ENCODE measurements around the gene RUFY2. TPM values are rescaled to one million over a fixed set of nuclear protein-coding genes. Genes with fewer than 3 reads are reported as not detected.

RUFY2 gene
- total RNA-seq, 1 experiment from 2014 or later, result 30.6 TPM

DNA sequence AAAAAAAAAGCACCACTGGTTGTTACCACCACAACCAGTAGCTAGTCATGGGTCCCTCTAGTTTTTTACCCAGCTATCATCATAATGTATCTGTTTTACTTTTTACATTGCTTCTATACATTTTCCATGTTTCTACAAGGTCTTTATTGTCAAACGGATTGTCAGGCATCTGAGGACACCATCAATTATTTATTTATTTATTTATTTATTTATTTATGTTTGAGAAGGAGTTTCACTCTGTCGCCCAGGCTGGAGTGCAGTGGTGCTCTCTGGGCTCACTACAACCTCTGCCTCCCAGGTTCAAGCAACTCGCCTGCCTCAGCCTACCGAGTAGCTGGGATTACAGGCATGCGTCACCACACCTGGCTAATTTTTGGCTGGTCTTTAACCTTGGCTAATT lies 104.2 kb downstream of the RUFY2 start:
- H4K20me1 ChIP-seq (ENCODE audit: insufficient read depth, low read depth, low read length), result no peaks in the 10 kb centered on the region
- no peak overlapping the region for H3K4me3 ChIP-seq (ENCODE audit: low read length)
- peak; percentile 31 for DNase-seq
- no peak overlapping the region for H3K27ac ChIP-seq (ENCODE audit: low read length)
- no peaks in the 10 kb centered on the region for H3K36me3 ChIP-seq (ENCODE audit: insufficient read depth, low read length)
- H3K9me3 ChIP-seq (ENCODE audit: low read length), result no peaks in the 10 kb centered on the region
- H3K27me3 ChIP-seq (ENCODE audit: low read length), result no peaks in the 10 kb centered on the region
- H3K79me2 ChIP-seq (ENCODE audit: low read length), result no peaks in the 10 kb centered on the region
- H2AFZ ChIP-seq (ENCODE audit: low read length), result no peak overlapping the region
- H3K9ac ChIP-seq (ENCODE audit: low read length), result no peak overlapping the region
- H3K9me2 ChIP-seq (replicated peaks; ENCODE audit: insufficient read depth, low read length), result no peaks in the 10 kb centered on the region
- peaks cover 21% of the 10 kb centered on the region for H3K4me1 ChIP-seq (ENCODE audit: low read length)
- no peak overlapping the region for H3K4me2 ChIP-seq (ENCODE audit: low read depth, low read length, poor library complexity, severe bottlenecking)

DNA sequence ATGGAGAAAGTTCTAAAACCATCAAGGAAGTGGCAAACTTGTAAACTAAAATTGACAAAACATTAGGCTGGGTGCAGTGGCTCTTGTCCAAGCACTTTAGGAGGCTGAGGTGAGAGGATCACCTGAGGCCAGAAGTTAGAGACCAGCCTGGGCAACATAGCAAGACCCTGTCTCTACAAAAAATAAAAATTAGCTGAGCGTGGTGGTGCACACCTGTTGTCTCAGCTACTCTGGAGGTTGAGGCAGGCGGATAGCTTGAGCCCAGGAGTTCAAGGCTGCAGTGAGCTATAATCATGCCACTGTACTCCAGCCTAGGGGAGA lies 104.6 kb downstream of the RUFY2 start:
- DNase-seq, result no peak
- Histone ChIP-seq H2AFZ (ENCODE audit: low read length) (no peak overlapping the region), H3K4me3 (ENCODE audit: low read length) (no peak overlapping the region), H3K27me3 (ENCODE audit: low read length) (no peaks in the 10 kb centered on the region), H3K4me1 (ENCODE audit: low read length) (peaks cover 21% of the 10 kb centered on the region), H3K9me3 (ENCODE audit: low read length) (no peaks in the 10 kb centered on the region), H3K79me2 (ENCODE audit: low read length) (no peaks in the 10 kb centered on the region), H4K20me1 (ENCODE audit: insufficient read depth, low read depth, low read length) (no peaks in the 10 kb centered on the region), H3K9ac (ENCODE audit: low read length) (no peak overlapping the region), H3K36me3 (ENCODE audit: insufficient read depth, low read length) (no peaks in the 10 kb centered on the region), H3K27ac (ENCODE audit: low read length) (no peak overlapping the region), H3K4me2 (ENCODE audit: low read depth, low read length, poor library complexity, severe bottlenecking) (no peak overlapping the region), H3K9me2 (replicated peaks; ENCODE audit: insufficient read depth, low read length) (no peaks in the 10 kb centered on the region)

DNA sequence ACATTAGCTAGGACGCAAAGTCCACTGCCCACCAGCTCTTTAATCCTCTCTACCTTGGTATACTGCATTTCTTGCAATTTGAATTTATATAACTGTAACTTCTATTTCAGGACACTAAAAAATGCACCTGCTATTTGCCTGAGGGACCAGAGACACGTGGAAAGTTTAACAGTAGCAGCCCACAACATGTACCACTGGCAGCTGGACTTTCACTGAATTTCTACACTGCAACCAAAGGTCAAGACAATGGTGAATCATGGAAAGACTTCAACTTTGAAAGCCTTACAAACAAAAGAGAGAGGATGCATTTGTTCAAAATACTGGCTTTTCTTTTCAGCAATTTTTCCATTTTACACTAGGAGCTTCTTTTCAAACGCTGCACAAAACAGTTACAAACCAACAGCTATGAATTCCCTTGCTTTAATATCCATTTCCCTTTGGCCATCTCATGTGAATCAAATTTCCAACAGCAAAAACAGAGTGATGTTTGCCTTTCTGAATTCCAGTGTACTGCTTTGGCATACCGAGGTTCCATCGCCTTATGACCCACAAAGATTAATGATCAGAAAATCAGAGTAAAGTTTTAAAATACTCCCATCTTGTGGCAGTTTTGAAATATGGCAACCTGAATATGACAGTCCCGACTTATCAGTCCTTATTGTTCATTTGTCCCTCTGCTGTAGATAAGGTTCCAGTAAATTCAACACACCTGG lies 105.1 kb downstream of the RUFY2 start:
- no peaks in the 10 kb centered on the region for H3K79me2 ChIP-seq (ENCODE audit: low read length)
- H3K27me3 ChIP-seq (ENCODE audit: low read length), result no peaks in the 10 kb centered on the region
- no peaks in the 10 kb centered on the region for H4K20me1 ChIP-seq (ENCODE audit: insufficient read depth, low read depth, low read length)
- no peak overlapping the region; the same call in 1 of the 2 replicates for H3K4me3 ChIP-seq (ENCODE audit: low read length)
- H3K9me3 ChIP-seq (ENCODE audit: low read length), result no peaks in the 10 kb centered on the region
- H2AFZ ChIP-seq (ENCODE audit: low read length), result peak overlapping the region; percentile 22; the same call in 1 of the 2 replicates
- H3K4me1 ChIP-seq (ENCODE audit: low read length), result peaks cover 25% of the 10 kb centered on the region
- H3K27ac ChIP-seq (ENCODE audit: low read length), result peak overlapping the region; percentile 40
- no peaks in the 10 kb centered on the region for H3K9me2 ChIP-seq (replicated peaks; ENCODE audit: insufficient read depth, low read length)
- no peaks in the 10 kb centered on the region for H3K36me3 ChIP-seq (ENCODE audit: insufficient read depth, low read length)
- peak; percentile 78 for DNase-seq
- peak overlapping the region; percentile 39 for H3K4me2 ChIP-seq (ENCODE audit: low read depth, low read length, poor library complexity, severe bottlenecking)
- H3K9ac ChIP-seq (ENCODE audit: low read length), result 0 out of 2 replicates have a peak overlapping the region, but pooled peaks have one; percentile 2

DNA sequence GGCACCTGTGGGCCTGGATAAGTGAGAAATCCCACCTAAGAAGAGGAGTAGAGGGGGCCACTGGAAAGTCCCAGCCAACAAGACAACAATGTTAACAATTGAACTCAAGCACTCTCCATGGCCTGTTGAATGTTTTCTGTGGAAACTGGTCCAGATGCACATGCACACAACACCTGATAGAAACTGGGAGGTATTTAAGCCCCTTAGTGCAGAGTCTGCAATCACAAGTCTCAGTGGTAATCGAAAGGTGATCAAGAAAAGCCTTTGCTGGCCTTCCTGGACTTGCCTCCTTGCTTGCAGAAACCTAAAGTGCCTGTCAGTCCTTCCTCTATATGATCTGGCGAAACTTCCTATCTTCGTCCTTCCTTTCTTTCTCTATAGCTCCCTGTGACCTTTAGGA lies 105.8 kb downstream of the RUFY2 start:
- peak; percentile 36 for DNase-seq
- Histone ChIP-seq H3K9ac (ENCODE audit: low read length) (peak overlapping the region; percentile 2; the same call in 1 of the 2 replicates), H3K27me3 (ENCODE audit: low read length) (no peaks in the 10 kb centered on the region), H3K4me3 (ENCODE audit: low read length) (no peak overlapping the region; the same call in 1 of the 2 replicates), H3K4me2 (ENCODE audit: low read depth, low read length, poor library complexity, severe bottlenecking) (peak overlapping the region; percentile 39), H3K36me3 (ENCODE audit: insufficient read depth, low read length) (no peaks in the 10 kb centered on the region), H3K4me1 (ENCODE audit: low read length) (peaks cover 32% of the 10 kb centered on the region), H3K79me2 (ENCODE audit: low read length) (no peaks in the 10 kb centered on the region), H2AFZ (ENCODE audit: low read length) (peak overlapping the region; percentile 22; the same call in 1 of the 2 replicates), H3K9me2 (replicated peaks; ENCODE audit: insufficient read depth, low read length) (no peaks in the 10 kb centered on the region), H3K9me3 (ENCODE audit: low read length) (no peaks in the 10 kb centered on the region), H4K20me1 (ENCODE audit: insufficient read depth, low read depth, low read length) (no peaks in the 10 kb centered on the region), H3K27ac (ENCODE audit: low read length) (peak overlapping the region; percentile 40)

DNA sequence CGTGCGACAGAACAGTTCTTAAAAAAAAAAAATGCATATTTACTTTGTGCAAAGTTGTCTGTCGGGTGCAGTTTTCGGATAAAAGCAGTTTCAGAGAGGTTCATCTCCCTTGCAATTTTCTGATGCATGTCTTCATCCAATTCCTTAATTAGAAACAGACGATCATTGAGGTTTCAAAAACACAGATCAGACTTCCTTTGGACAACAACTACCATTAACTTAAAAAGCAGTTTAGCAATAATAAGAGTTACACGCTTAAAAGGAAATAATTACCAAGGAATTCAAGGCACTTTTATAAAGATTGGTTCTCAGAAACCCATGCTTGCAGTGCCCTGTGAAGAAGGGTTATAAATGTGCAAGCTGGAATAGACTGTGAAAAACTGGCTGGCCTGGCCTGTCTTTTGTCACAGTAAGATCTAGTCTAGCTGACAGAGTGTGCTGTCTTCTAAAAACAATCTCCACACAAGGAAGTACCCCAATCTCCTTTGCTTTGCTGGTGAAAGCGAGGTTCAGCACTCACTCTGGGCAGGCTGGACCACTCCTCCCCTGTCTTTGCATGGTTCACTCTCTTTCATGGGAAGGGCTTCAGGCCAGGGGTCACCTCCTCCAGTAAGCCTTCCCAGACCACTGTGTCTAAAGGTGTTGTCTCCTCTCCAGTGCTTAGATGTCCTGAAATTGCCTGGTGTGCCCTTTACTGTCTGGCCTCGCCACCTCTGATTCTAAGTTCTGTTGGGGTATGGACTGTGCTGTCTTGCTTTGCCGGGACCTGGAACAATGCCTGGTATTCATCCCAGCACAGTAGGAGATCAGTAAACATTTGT lies 110.0 kb downstream of the RUFY2 start:
- Histone ChIP-seq H3K4me2 (ENCODE audit: low read depth, low read length, poor library complexity, severe bottlenecking) (peak overlapping the region; percentile 52), H3K27me3 (ENCODE audit: low read length) (no peaks in the 10 kb centered on the region), H3K79me2 (ENCODE audit: low read length) (no peaks in the 10 kb centered on the region), H3K9me2 (replicated peaks; ENCODE audit: insufficient read depth, low read length) (no peaks in the 10 kb centered on the region), H3K9me3 (ENCODE audit: low read length) (no peaks in the 10 kb centered on the region), H3K27ac (ENCODE audit: low read length) (no peak overlapping the region), H4K20me1 (ENCODE audit: insufficient read depth, low read depth, low read length) (no peaks in the 10 kb centered on the region), H2AFZ (ENCODE audit: low read length) (peak overlapping the region; percentile 64), H3K4me3 (ENCODE audit: low read length) (peak overlapping the region; percentile 42; the same call in 1 of the 2 replicates), H3K36me3 (ENCODE audit: insufficient read depth, low read length) (no peaks in the 10 kb centered on the region), H3K4me1 (ENCODE audit: low read length) (peaks cover 34% of the 10 kb centered on the region), H3K9ac (ENCODE audit: low read length) (peak overlapping the region; percentile 15; the same call in 1 of the 2 replicates)
- DNase-seq, result no peak

Other genes with a start within 250 kb of the RUFY2 start
- gene ATOH7, start 175.2 kb downstream of the RUFY2 start, total RNA-seq (2014; rRNA removed; shearing (Covaris generic); ENCODE audit: low replicate concordance), result not detected in 2 replicates
- 24.1 and 38.1 TPM in 2 replicates for gene HNRNPH3, start 75.2 kb downstream of the RUFY2 start, total RNA-seq (2014; rRNA removed; shearing (Covaris generic); ENCODE audit: low replicate concordance)
- 1.0 and 7.2 TPM in 2 replicates for gene PBLD, start 74.3 kb downstream of the RUFY2 start, total RNA-seq (2014; rRNA removed; shearing (Covaris generic); ENCODE audit: low replicate concordance)
- gene DNA2, start 64.7 kb upstream of the RUFY2 start, total RNA-seq (2014; rRNA removed; shearing (Covaris generic); ENCODE audit: low replicate concordance), result 11.5 and 27.7 TPM in 2 replicates
- gene SLC25A16, start 120.2 kb upstream of the RUFY2 start, total RNA-seq (2014; rRNA removed; shearing (Covaris generic); ENCODE audit: low replicate concordance), result 9.6 and 13.9 TPM in 2 replicates
- gene TET1, start 153.1 kb upstream of the RUFY2 start, total RNA-seq (2014; rRNA removed; shearing (Covaris generic); ENCODE audit: low replicate concordance), result 2.2 and 5.4 TPM in 2 replicates

All from Karpas-422 (cell line).